H1 (cell line): ENCODE results near the gene CELF5. TPM values are rescaled to one million over a fixed set of nuclear protein-coding genes. Genes with fewer than 3 reads are reported as not detected.
A peak's percentile ranks its signal among the peaks of the same experiment; 100 is the strongest.

Source experiments
- CTCF ChIA-PET: fragments of 300-600 bp; sonication (Branson Sonifier 250); formaldehyde crosslinking; loops from one replicate; lab custom pipeline; 2021; ENCODE audit not compliant: partially characterized antibody; lab: Charles Lee
- POLR2A ChIA-PET: fragments of 300-600 bp; sonication (Branson Sonifier 250); formaldehyde crosslinking; loops from one replicate; lab custom pipeline; 2021; ENCODE audit warnings: inconsistent platforms; ENCODE audit not compliant: partially characterized antibody; lab: Charles Lee
- DNase-seq, 2 experiments: peaks; one replicate each; pipeline versions ENCODE4 v3.0.0 to v3.0.0-alpha.2; 2010 to 2022; ENCODE audit warnings: low spot score in 2 of 2, low read depth in 1 of 2, mixed read lengths in 1 of 2
- FAIRE-seq: peaks from 2 replicates; lab custom pipeline; 2011; peaks lifted over from hg19 to GRCh38; lab: Jason Lieb, UNC
- H2AFZ ChIP-seq: 2 replicates; pipeline ENCODE4 v1.8.1; 2012; ENCODE audit warnings: low read length, inconsistent platforms
- H2AK5ac ChIP-seq: 2 replicates; pipeline ENCODE4 v1.6.1; 2013; ENCODE audit warnings: low read depth, low read length
- H2BK120ac ChIP-seq: replicated peaks from 2 replicates; pipeline ENCODE3; 2013; ENCODE audit warnings: low read depth, low read length, inconsistent platforms
- H2BK12ac ChIP-seq: 2 replicates; pipeline ENCODE4 v1.6.1; 2013; ENCODE audit warnings: low read depth, low read length
- H2BK15ac ChIP-seq: 2 replicates; pipeline ENCODE4 v1.6.1; 2013; ENCODE audit warnings: low read length
- H2BK20ac ChIP-seq: 2 replicates; pipeline ENCODE4 v1.6.1; 2013; ENCODE audit warnings: low read length
- H2BK5ac ChIP-seq: 2 replicates; pipeline ENCODE4 v1.6.1; 2013; ENCODE audit warnings: low read depth, low read length
- H3K14ac ChIP-seq: 2 replicates; pipeline ENCODE4 v1.6.1; 2013; ENCODE audit warnings: inconsistent platforms; ENCODE audit not compliant: insufficient read length
- H3K18ac ChIP-seq: 2 replicates; pipeline ENCODE4 v1.6.1; 2013; ENCODE audit warnings: low read length; ENCODE audit errors: extremely low read depth
- H3K23ac ChIP-seq: 2 replicates; pipeline ENCODE4 v1.6.1; 2013; ENCODE audit warnings: inconsistent platforms; ENCODE audit not compliant: insufficient read length
- H3K23me2 ChIP-seq: 2 replicates; pipeline ENCODE4 v1.6.1; 2013; ENCODE audit warnings: low read depth, low read length
- H3K27ac ChIP-seq: 2 replicates; pipeline ENCODE4 v1.6.1; 2011; ENCODE audit warnings: low read depth, low read length, inconsistent platforms
- H3K27me3 ChIP-seq, 4 experiments: replicated peaks in 1 of 4; 1 replicate in 1 of 4; 2 replicates in 3 of 4; pipeline versions ENCODE4 v1.6.1 to v1.8.1; 2011 to 2013; ENCODE audit warnings: low read length in 3 of 4, mild to moderate bottlenecking in 3 of 4, inconsistent platforms in 2 of 4, mixed read lengths in 2 of 4, moderate library complexity in 1 of 4; ENCODE audit not compliant: control insufficient read depth in 3 of 4, insufficient read depth in 3 of 4; ENCODE audit errors: extremely low read depth in 1 of 4
- H3K36me3 ChIP-seq, 4 experiments: 2 replicates each; pipeline versions ENCODE4 v1.6.1 to v1.8.1; 2011 to 2013; ENCODE audit warnings: mild to moderate bottlenecking in 4 of 4, low read length in 3 of 4, moderate library complexity in 2 of 4, control low read depth in 1 of 4, inconsistent platforms in 1 of 4; ENCODE audit not compliant: insufficient read depth in 4 of 4, control insufficient read depth in 2 of 4
- H3K4ac ChIP-seq: replicated peaks from 2 replicates; pipeline ENCODE3; 2013; ENCODE audit warnings: low read length, low read depth, mixed read lengths, inconsistent platforms; ENCODE audit not compliant: insufficient read length
- H3K4me1 ChIP-seq, 4 experiments: replicated peaks in 1 of 4; 1 replicate in 1 of 4; 2 replicates in 3 of 4; pipeline versions ENCODE4 v1.6.1 to v1.8.1; 2011 to 2013; ENCODE audit warnings: low read length in 3 of 4, inconsistent platforms in 2 of 4, mixed read lengths in 1 of 4; ENCODE audit not compliant: insufficient read depth in 4 of 4, control insufficient read depth in 3 of 4
- H3K4me2 ChIP-seq, 2 experiments: 2 replicates each; pipeline versions ENCODE4 v1.6.1 to v1.8.1; 2011 to 2013; ENCODE audit warnings: low read depth in 2 of 2, low read length in 2 of 2, control low read depth in 1 of 2, inconsistent platforms in 1 of 2, mild to moderate bottlenecking in 1 of 2; ENCODE audit not compliant: insufficient read depth in 1 of 2
- H3K4me3 ChIP-seq, 4 experiments: fragments of 200-600, 300-600 bp in 1 of 4; sonication (generic), shearing (Covaris generic), sonication (Bioruptor Twin) in 1 of 4; 2 replicates each; pipeline versions ENCODE4 v1.5.1 to v1.8.1; 2011 to 2016; ENCODE audit warnings: low read length in 4 of 4, low read depth in 3 of 4, control low read depth in 2 of 4, inconsistent platforms in 2 of 4, mild to moderate bottlenecking in 2 of 4, mixed read lengths in 1 of 4, moderate library complexity in 1 of 4; ENCODE audit not compliant: insufficient read depth in 2 of 4; ENCODE audit errors: extremely low read depth in 1 of 4
- H3K56ac ChIP-seq: replicated peaks from 2 replicates; pipeline ENCODE3; 2013; ENCODE audit warnings: low read depth, mild to moderate bottlenecking, mixed read lengths, low read length, inconsistent platforms; ENCODE audit not compliant: insufficient read length
- H3K79me1 ChIP-seq: 2 replicates; pipeline ENCODE4 v1.6.1; 2013; ENCODE audit warnings: low read depth, low read length, control low read depth
- H3K79me2 ChIP-seq, 2 experiments: 2 replicates each; pipeline versions ENCODE4 v1.6.1 to v1.8.1; 2012 to 2013; ENCODE audit warnings: low read length in 2 of 2, mild to moderate bottlenecking in 2 of 2, inconsistent platforms in 1 of 2; ENCODE audit not compliant: insufficient read depth in 2 of 2, control insufficient read depth in 1 of 2
- H3K9ac ChIP-seq, 4 experiments: replicated peaks in 1 of 4; 1 replicate in 1 of 4; 2 replicates in 3 of 4; pipeline versions ENCODE4 v1.6.1 to v1.8.1; 2011 to 2013; ENCODE audit warnings: low read depth in 3 of 4, low read length in 3 of 4, control low read depth in 2 of 4, mild to moderate bottlenecking in 2 of 4, moderate library complexity in 2 of 4, inconsistent platforms in 1 of 4; ENCODE audit errors: extremely low read depth in 1 of 4
- H3K9me3 ChIP-seq, 2 experiments: 2 replicates each; pipeline versions ENCODE4 v1.6.1 to v1.8.1; 2012 to 2013; ENCODE audit warnings: mild to moderate bottlenecking in 2 of 2, moderate library complexity in 2 of 2, control low read depth in 1 of 2, inconsistent platforms in 1 of 2, low read depth in 1 of 2, low read length in 1 of 2, mixed read lengths in 1 of 2; ENCODE audit not compliant: insufficient read depth in 2 of 2
- H4K20me1 ChIP-seq, 2 experiments: replicated peaks in 1 of 2; 2 replicates each; pipeline versions ENCODE3 to v1.8.1; 2011 to 2013; ENCODE audit warnings: inconsistent platforms in 2 of 2, low read length in 2 of 2, mild to moderate bottlenecking in 1 of 2; ENCODE audit not compliant: insufficient read depth in 2 of 2, control insufficient read depth in 1 of 2
- H4K5ac ChIP-seq: 2 replicates; pipeline ENCODE4 v1.6.1; 2013; ENCODE audit warnings: low read length, low read depth, mixed read lengths, inconsistent platforms; ENCODE audit not compliant: insufficient read length
- H4K8ac ChIP-seq: 2 replicates; pipeline ENCODE4 v1.8.0; 2013; ENCODE audit warnings: mild to moderate bottlenecking, moderate library complexity, low read length, inconsistent platforms; ENCODE audit not compliant: insufficient read depth; ENCODE audit errors: extremely low read depth
- H4K91ac ChIP-seq: replicated peaks from 2 replicates; pipeline ENCODE3; 2013; ENCODE audit warnings: low read length, mixed read lengths, inconsistent platforms; ENCODE audit not compliant: insufficient read length
- EP300 ChIP-seq, 2 experiments: IDR thresholded peaks; 1 replicate in 1 of 2; 2 replicates in 1 of 2; pipeline ENCODE4 v1.6.1; 2011 to 2012; ENCODE audit warnings: low read depth in 2 of 2, low read length in 2 of 2, mild to moderate bottlenecking in 2 of 2, borderline replicate concordance in 1 of 2, inconsistent platforms in 1 of 2, moderate library complexity in 1 of 2
- EZH2 ChIP-seq: fragments of 200-600 bp; sonication (generic); IDR thresholded peaks from 2 replicates; pipeline ENCODE4 v1.7.1; 2012; ENCODE audit warnings: low read depth, mild to moderate bottlenecking, moderate library complexity, low read length, inconsistent platforms; ENCODE audit not compliant: severe bottlenecking
- SIN3A ChIP-seq, 2 experiments: IDR thresholded peaks in 1 of 2; conservative IDR thresholded peaks in 1 of 2; 2 replicates each; pipeline ENCODE4 v1.6.1; 2011 to 2012; ENCODE audit warnings: low read length in 2 of 2, improper control_type of control experiment in 1 of 2, low read depth in 1 of 2, mild to moderate bottlenecking in 1 of 2
- WGBS, 2 experiments: shearing (Covaris generic) in 1 of 2; methylation state at CpG; one replicate each; pipeline versions ENCODE4 v1.1.6 to v1.1.7; 2013 to 2015; ENCODE audit warnings: low lambda C conversion rate in 2 of 2, mixed read lengths in 2 of 2, inconsistent platforms in 1 of 2, low coverage in 1 of 2, missing lambda C conversion rate in 1 of 2; ENCODE audit not compliant: insufficient replicate concordance in 2 of 2, insufficient coverage in 1 of 2, insufficient read length in 1 of 2; ENCODE audit errors: extremely low coverage in 1 of 2, missing lambda C conversion rate in 1 of 2; 5-methylcytosine and 5-hydroxymethylcytosine counted together
- polyA plus RNA-seq, 7 experiments: library from polyadenylated mRNA; depleted of rRNA in 3 of 7; stranded (reverse) in 5 of 7; unstranded in 2 of 7; fragments of >200 nt in 5 of 7; fragments of 200-250 nt in 2 of 7; gene quantifications; 1 replicate in 5 of 7; 2 replicates in 1 of 7; 4 replicates in 1 of 7; pipeline versions ENCODE4 v1.2.1 to v1.2.3, GENCODE V29; 2011 to 2013; ENCODE audit warnings: missing spikeins in 2 of 7, mixed read lengths in 2 of 7
- total RNA-seq: library from RNA; stranded (reverse); fragmentation: NEBNext Ultra II Directional; extraction: Animal tissue kit (Norgen Biotek cat#: 25700); gene quantifications from 2 replicates; pipeline ENCODE4 v1.2.1, GENCODE V29; 2021
- TF ChIP-seq, protein P1 (sequence below): IDR thresholded peaks from 2 replicates; pipeline ENCODE4 v1.6.1; 2012; ENCODE audit warnings: inconsistent platforms
- TF ChIP-seq, protein P2 (sequence below): IDR thresholded peaks from 2 replicates; pipeline ENCODE4 v1.6.1; 2011; ENCODE audit warnings: low read depth, mild to moderate bottlenecking, low read length; ENCODE audit not compliant: insufficient read depth
- TF ChIP-seq, protein P3 (sequence below), 3 experiments: IDR thresholded peaks; 1 replicate in 2 of 3; 2 replicates in 1 of 3; pipeline versions ENCODE4 v1.5.1 to v1.6.1; 2011; ENCODE audit warnings: low read length in 3 of 3, mild to moderate bottlenecking in 3 of 3, inconsistent platforms in 2 of 3, low read depth in 1 of 3, moderate library complexity in 1 of 3; ENCODE audit not compliant: insufficient read depth in 1 of 3; ENCODE audit errors: control extremely low read depth in 1 of 3

The CELF5 gene
- total and polyA plus RNA-seq, 2 of the 8 experiments (the other 6 are each of a cell fraction or from before 2014, with no cell fraction given) = 9.8 to 15.0 TPM

DNA sequence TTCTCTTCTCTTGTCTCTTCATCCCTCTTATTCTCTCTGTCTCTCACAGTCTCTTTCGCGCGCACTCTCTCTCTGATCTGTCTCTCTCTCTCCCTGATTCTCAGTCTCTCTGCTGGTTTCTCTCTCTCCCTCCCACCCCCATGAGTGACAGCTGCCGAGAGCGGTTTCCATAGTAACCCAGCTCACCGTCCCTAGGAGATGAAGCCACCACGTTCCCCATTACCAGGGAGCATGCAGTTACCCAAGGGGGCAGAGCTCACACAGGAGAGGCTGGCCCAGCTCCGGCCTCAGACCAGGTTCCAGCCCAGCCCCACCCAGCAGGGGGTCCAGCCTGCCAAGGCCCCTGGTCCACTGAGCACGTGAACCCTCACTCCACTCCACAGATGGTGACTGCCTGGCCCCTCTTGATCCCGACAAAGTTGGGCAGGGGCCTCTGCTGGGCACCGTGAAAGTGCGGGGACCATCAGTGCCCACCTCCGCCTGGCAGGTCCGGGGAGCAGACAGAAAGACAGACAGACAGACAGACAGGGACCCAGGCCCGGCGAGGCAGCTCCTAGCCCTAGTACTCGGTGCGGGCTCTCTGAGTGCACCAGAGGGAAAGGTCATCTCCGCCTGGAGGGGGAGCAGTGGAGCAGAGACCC, 50.6 kb downstream of the CELF5 start:
- Histone ChIP-seq H4K8ac (no peak overlapping the region), H2BK15ac (no peak overlapping the region), H3K23ac (no peak overlapping the region), H2BK12ac (no peak overlapping the region), H4K91ac (no peak overlapping the region), H2BK5ac (no peak overlapping the region), H3K14ac (no peak overlapping the region), H3K23me2 (peaks cover 3% of the 10 kb centered on the region; the same call in 1 of the 2 replicates), H2AFZ (no peak overlapping the region), H3K27ac (no peak overlapping the region), H3K36me3 (no peaks in the 10 kb centered on the region), H3K9ac (no peak overlapping the region), H3K56ac (no peak overlapping the region), H3K18ac (0 out of 2 replicates have a peak overlapping the region, but pooled peaks have one; percentile 43), H3K4me3 (peak overlapping the region; percentile 41 to 84 (median 52); a peak in 6 of 8 replicates), H2BK120ac (no peak overlapping the region), H3K4me2 (peak overlapping the region; percentile 44 to 96), H4K5ac (no peak overlapping the region), H3K79me1 (no peaks in the 10 kb centered on the region), H3K27me3 (peaks cover 0 to 2% (median under 1%) of the 10 kb centered on the region in 4 experiments; a peak in 3 of 7 replicates), H3K4me1 (peaks cover 2 to 15% (median 5%) of the 10 kb centered on the region in 4 experiments; a peak in 6 of 7 replicates), H3K9me3 (peaks cover 6 to 7% of the 10 kb centered on the region in 2 experiments; a peak in 3 of 4 replicates), H2BK20ac (no peak overlapping the region), H4K20me1 (peaks cover 2 to 15% of the 10 kb centered on the region in 2 experiments), H3K79me2 (no peaks in the 10 kb centered on the region), H3K4ac (no peak overlapping the region), H2AK5ac (no peak overlapping the region)
- ChIA-PET POLR2A (interaction anchor here (0.9 to 1.4 kb wide), 5 partner anchors 9 to 696 kb away, joined by 3 to 5 read pairs (median 3); no protein-coding TSS in a partner anchor), CTCF (interaction anchor here (0.5 to 4.7 kb wide), 26 partner anchors 9 to 417 kb away, joined by 3 to 29 read pairs (median 4); no protein-coding TSS in a partner anchor)
- peak in 1 of 2 experiments; percentile 43 for DNase-seq
- WGBS, 2 experiments = 16% methylated on average over 19 of the region's 19 CpGs; no CpG with 5 or more reads in 1 of the 2 experiments
- FAIRE-seq = no peak
- TF ChIP-seq EZH2 = no peak
- 0 out of 3 replicates have a peak, but pooled peaks of 1 of the 2 experiments have one; percentile 30 for TF ChIP-seq EP300 (IDR thresholded peaks at IDR 0.05; ENCODE audit: borderline replicate concordance in 1 of 2, low read depth in 2 of 2, low read length in 2 of 2)
- TF ChIP-seq, protein P1, sequence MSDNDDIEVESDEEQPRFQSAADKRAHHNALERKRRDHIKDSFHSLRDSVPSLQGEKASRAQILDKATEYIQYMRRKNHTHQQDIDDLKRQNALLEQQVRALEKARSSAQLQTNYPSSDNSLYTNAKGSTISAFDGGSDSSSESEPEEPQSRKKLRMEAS = peak; percentile 37; the same call in 1 of the 2 replicates
- TF ChIP-seq, protein P2, sequence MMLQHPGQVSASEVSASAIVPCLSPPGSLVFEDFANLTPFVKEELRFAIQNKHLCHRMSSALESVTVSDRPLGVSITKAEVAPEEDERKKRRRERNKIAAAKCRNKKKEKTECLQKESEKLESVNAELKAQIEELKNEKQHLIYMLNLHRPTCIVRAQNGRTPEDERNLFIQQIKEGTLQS = 0 out of 2 replicates have a peak, but pooled peaks have one; percentile 6
- TF ChIP-seq, protein P3, sequence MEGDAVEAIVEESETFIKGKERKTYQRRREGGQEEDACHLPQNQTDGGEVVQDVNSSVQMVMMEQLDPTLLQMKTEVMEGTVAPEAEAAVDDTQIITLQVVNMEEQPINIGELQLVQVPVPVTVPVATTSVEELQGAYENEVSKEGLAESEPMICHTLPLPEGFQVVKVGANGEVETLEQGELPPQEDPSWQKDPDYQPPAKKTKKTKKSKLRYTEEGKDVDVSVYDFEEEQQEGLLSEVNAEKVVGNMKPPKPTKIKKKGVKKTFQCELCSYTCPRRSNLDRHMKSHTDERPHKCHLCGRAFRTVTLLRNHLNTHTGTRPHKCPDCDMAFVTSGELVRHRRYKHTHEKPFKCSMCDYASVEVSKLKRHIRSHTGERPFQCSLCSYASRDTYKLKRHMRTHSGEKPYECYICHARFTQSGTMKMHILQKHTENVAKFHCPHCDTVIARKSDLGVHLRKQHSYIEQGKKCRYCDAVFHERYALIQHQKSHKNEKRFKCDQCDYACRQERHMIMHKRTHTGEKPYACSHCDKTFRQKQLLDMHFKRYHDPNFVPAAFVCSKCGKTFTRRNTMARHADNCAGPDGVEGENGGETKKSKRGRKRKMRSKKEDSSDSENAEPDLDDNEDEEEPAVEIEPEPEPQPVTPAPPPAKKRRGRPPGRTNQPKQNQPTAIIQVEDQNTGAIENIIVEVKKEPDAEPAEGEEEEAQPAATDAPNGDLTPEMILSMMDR (IDR thresholded peaks at IDR 0.05; ENCODE audit: control extremely low read depth in 1 of 3, insufficient read depth in 1 of 3, low read depth in 1 of 3, low read length in 3 of 3) = peak in 2 of 3 experiments; percentile 92 to 99; a peak in 3 of 4 replicates
- peak in 1 of 2 experiments; percentile 67; a peak in 2 of 4 replicates for TF ChIP-seq SIN3A (conservative IDR thresholded peaks at IDR 0.05 in 1 of 2, IDR thresholded peaks at IDR 0.05 in 1 of 2; ENCODE audit: low read depth in 1 of 2, low read length in 2 of 2)
